ENCODE results near the gene ZNF12.

- TF ChIP-seq CTCF (IDR thresholded peaks at IDR 0.05), result no peak
- TF ChIP-seq EZH2 (IDR thresholded peaks at IDR 0.05; ENCODE audit: borderline replicate concordance, insufficient read depth, low read depth, low read length, poor library complexity, severe bottlenecking), result no peak
Measured at GRCh38 chr7:6680146-6680545, 26.6 kb downstream of the ZNF12 start.

Measured in B cell (primary cell).